ENCODE data around the gene WDR3.

- TF ChIP-seq, protein P1, sequence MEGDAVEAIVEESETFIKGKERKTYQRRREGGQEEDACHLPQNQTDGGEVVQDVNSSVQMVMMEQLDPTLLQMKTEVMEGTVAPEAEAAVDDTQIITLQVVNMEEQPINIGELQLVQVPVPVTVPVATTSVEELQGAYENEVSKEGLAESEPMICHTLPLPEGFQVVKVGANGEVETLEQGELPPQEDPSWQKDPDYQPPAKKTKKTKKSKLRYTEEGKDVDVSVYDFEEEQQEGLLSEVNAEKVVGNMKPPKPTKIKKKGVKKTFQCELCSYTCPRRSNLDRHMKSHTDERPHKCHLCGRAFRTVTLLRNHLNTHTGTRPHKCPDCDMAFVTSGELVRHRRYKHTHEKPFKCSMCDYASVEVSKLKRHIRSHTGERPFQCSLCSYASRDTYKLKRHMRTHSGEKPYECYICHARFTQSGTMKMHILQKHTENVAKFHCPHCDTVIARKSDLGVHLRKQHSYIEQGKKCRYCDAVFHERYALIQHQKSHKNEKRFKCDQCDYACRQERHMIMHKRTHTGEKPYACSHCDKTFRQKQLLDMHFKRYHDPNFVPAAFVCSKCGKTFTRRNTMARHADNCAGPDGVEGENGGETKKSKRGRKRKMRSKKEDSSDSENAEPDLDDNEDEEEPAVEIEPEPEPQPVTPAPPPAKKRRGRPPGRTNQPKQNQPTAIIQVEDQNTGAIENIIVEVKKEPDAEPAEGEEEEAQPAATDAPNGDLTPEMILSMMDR (IDR thresholded peaks at IDR 0.05) = no peak
- no peak for TF ChIP-seq POLR2A (IDR thresholded peaks at IDR 0.05)
- no peak for TF ChIP-seq EP300 (IDR thresholded peaks at IDR 0.05)
Measured at GRCh38 chr1:117932576-117932975, 3.0 kb downstream of the WDR3 start.
